MV-4-11 (cell line): ENCODE data around the gene EP400.

Source experiments
- DNase-seq: peaks from one replicate; lab custom pipeline; 2025; lab: John Stamatoyannopoulos, UW

The EP400 gene

DNA sequence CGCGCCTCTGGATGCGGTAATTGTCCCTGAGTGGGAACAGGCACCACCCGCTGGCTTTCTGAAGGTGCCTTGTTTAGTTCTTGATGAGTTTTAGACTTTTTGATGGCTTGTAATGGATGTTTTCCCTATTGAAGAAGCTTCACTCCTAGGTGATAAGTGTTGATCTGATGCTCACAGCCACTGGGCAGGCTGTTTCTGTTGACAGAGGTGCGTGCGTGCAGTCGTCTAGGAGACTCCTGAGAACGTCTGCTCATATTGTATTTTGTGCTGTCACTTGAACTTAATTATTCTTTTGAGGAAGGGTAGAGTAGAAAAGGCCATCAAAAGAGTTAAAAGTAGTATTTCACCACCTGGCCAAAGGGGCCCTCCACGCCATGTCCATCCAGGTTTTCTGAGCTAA is 70.5 kb downstream of the EP400 start:
- DNase-seq = no peak

DNA sequence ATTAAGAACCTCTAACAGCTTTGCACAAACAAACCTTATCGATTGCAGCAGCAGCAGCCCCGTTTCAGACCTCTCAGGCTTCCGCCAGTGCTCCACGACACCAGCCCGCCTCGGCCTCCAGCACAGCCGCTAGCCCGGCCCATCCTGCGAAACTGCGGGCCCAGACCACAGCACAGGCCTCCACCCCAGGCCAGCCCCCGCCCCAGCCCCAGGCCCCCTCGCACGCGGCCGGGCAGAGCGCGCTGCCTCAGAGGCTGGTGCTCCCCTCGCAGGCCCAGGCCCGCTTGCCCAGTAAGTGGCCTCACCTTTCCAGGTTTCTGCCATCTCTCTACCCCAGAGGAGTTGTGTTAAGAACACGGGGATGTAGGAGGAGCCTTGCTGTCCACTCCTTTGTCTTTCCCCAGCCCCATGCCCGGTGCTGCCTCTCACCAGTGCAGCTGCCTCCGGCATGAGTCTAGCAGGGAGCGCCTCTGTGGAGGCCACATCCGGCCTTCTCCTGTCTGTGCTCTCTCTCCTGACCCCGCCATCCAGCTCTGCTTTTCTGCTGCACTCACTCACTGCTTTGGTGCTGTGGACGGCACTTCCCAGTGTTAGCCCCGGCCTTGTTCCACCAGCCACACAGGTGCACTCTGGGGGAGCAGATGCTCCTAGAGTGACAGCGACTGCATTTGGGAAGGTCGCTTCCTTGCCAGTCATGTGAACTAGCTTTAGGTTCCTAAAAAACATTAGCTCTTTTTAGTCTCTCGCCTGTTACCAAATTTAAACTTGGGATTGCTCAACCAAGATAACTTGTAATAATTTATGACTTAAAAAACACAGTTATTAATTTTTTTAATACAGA is 71.5 kb downstream of the EP400 start:
- peak; percentile 5 for DNase-seq

DNA sequence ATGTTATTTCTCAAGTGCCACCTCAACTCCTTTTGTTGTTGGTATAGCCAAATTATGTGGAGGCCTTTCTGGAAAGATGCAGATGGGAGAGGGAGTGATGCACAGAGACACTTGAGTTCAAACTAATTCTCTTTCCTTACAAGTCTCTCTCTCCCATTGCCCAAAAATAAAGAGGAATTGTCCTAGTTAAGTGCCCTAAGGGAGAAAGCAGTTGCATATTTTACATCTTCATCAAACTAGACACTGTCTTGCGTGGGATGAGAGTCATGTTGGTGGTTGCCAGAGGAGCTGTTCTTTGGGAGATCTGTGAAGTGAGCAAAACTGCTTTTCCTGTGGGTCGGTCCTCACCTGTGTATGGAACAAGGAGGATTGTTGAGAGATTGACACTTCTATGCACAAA is 72.2 kb downstream of the EP400 start:
- no peak for DNase-seq

DNA sequence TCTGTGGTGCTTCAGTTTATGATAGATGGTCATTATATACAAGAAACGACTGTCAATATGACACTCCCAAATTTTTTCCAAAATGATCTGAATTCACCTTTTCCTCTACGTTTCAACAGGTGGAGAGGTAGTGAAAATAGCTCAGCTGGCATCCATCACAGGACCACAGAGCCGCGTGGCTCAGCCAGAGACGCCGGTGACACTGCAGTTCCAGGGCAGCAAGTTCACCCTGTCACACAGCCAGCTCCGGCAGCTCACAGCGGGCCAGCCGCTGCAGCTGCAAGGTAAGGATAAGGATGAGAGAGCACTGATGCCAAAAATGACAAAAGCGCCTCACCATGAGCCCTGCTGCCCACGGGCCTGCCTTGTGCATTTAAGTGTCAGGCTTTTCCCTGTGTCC is 73.9 kb downstream of the EP400 start:
- DNase-seq = no peak

DNA sequence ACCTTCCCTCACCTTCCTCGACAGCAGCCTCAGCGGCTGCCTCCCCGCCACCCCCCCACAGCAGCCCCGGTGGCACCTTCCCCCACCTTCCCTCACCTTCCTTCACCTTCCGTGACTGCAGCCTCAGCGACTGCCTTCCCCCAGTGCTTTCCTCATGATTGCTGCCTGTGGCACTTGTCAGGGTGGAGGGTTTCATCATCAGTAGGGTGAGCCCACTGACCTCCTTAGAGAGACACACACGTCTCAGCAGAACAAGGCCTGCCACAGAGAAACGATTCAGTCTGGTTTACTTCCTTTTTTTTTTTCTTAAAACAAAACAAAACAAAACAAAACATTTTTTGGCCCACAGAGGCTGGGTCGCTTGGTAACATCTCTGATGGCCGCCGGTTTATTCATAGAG is 75.0 kb downstream of the EP400 start:
- peak; percentile 87 for DNase-seq

DNA sequence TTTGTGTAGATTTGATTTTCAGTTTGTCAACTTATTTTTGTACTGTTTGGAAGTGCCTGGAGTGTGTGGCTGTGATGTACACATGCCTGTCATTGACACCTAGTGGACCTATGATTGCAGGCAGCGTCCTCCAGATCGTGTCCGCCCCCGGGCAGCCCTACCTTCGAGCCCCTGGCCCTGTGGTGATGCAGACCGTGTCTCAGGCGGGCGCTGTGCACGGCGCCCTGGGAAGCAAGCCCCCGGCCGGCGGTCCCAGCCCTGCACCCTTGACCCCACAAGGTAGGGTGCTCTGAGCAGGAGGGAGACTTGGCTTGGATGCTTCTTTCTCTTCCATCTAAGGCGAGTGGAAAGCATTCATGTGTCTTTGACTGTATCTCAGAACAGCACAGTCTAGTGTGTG is 75.8 kb downstream of the EP400 start:
- no peak for DNase-seq

DNA sequence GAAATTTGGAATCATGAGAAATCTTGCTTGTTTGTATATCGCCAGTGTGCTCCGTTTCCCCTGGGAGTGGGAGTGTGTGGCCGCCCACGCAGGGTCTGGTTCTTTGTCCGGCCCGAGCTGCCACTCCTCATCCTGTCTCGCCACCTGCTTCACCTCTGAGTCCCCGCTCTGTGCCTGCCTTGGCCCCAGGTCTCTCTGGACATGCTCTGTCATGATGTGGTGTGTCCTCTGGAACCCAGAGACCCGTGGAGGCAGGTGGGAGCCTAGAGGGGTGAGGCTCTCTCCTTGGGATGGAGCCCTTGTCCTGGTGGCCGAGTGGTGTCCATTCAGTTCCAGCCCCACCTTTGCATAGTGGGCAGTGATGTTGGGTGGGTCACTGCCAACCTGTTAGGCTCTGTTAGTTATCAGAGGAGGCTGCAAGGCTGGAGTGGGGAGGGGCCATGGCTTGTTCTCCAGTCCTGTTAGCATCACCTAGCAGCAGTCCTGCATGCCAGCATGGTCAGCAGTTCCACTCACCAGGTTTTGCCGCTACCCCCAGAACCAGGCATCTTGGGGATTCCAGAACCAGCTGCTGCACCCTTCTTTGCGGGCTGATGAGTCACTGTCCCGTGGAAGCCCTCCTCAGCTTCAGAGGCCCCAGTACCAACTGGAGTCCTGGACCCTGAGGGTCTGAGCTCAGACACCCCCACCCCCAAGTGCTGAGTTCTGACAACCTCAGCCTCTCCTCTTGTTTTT is 76.5 kb downstream of the EP400 start:
- DNase-seq = no peak

DNA sequence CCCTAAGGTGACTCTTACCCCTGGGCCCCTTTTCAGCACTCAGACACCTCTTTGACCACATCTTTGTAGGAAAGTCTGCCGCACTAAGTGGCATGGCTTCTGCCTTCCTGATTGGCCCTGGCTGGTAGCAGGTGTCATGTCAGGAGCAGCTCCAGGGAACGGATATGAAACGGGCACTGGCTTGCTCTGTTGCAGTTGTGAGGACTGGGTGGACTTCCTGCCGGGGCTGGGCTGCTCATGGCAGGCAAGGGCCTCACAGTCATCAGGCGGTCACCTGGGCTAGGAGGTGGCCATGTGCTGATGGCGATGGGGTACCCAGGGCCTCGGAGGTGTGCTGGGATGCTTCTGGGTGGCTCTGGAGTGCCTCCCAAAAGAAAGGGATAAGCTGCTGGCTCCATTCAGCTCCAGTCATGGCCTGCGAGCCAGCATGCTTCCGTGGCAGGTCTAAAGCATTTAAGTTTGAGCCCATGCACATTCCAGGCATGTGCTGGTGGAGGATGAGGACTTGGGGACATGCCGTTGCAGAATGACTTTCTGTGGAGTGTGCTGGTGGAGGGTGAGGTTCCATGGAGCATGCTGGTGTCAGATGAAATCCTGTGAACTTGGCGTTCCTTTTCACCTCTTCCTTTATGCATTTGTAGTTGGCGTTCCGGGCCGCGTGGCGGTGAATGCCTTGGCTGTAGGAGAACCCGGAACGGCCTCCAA is 77.2 kb downstream of the EP400 start:
- no peak for DNase-seq

DNA sequence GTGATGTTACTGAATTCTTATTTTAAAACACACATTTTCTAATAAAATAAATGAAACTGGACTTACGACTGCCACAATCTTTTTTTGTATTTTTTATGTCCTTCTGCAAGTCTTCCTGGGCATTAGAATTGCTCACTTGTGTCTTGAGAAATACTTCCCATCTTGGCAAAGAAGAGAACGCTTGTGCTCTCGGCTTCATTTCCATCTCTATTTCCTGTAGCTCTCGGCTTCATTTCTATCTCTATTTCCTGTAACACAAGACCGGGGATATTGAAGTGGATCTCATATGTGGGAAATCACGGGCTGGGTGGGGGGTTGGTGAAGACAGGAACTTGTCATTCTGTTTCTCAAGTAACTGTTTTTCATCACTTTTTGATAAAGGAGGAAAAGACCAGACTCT is 77.9 kb downstream of the EP400 start:
- DNase-seq = no peak

DNA sequence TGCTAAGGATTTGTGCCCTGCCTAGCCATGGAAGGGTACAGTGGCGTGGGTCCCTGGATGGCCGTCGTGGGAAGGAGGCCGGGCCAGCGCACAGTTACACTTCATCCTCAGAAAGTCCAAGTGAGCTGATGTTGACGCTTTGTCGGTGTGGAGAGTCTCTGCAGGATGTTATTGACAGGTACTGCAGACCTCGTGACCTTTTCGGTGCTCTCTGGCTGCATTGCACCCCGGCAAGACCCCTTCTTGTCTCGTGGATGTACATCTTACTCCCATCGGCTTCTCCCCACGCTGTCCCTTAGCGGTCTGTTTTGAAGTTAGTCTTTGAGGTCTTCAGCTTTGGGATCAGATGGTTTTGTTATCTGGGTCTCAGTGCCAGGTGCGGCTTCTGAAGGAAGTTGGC is 78.4 kb downstream of the EP400 start:
- DNase-seq = no peak

DNA sequence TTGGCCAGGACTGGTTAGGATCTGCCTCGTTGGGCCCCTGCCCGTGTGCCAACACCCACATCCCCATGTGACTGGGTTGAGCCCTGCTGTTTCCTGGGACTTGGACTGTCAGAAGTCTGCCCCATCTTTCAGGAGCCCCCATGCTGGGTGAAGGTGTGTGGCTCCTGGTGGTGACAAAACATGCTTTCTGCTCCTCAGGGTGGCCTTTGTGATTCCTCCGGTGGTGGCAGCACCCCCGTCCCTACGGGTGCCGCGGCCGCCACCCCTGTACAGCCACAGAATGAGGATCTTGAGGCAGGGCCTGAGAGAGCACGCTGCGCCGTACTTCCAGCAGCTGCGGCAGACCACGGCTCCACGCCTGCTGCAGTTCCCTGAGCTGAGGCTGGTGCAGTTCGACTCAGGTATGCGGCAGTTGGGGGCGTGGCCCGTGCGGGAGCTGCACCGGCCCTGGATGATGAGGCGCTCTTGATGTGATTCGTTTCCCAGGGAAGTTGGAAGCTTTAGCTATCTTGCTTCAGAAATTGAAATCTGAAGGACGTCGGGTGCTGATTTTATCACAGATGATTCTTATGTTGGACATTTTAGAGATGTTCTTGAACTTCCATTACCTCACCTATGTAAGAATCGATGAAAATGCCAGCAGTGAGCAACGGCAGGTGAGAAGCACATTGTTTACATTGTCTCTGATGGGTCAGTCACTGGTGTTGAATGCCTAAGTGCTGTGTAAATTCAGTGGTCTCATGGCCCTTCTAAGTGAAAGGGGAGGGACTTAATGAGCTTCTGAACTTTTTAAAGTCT is 80.0 kb downstream of the EP400 start:
- no peak for DNase-seq

DNA sequence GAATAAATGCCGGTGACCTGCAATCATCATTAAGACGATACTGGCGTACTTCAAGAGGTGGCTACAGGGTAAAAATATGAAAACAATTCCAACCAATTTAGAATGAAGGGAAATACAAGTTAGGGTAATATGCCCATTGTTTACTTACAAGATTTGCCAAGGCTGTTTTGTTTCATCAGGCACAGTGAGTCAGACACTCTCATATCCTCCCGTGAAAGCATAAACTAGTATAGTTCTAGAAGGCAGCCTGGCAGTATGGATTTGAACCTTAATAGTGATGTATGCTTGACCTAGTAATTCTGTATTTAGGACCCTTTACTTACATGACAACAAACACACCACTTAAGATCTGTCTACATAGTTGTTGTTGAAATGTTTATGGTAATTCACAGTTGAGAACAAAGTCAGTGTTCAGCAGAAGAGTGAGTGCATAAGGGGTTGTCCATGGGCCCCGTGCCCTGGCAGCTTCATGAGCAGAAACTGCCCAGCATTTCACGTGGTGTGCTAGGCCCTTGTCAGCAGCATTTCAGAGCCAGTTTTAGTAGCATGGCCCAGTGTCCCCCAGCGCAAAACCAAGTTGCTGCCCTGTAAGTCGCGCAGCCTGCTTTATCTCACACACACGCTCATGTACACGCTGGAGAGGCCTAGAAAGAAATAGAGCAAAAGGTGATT is 80.8 kb downstream of the EP400 start:
- no peak for DNase-seq

DNA sequence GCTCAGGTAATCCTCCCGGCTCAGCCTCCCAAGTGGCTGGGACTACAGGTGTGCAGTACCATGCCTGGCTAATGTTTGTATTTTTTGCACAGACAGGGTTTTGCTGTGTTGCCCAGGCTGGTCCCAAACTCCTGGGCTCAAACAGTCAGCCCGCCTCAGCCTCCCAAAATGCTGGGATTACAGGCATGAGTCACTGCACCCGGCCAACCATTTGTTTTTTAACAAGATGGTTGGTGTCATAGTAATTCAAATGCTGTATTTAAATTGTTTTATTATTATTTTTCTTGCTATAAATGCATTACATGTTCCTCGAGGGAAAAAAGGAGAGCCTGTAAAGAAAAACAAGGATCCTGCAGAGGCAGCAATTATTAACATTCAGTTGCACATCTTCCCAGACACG is 83.9 kb downstream of the EP400 start:
- DNase-seq = no peak

DNA sequence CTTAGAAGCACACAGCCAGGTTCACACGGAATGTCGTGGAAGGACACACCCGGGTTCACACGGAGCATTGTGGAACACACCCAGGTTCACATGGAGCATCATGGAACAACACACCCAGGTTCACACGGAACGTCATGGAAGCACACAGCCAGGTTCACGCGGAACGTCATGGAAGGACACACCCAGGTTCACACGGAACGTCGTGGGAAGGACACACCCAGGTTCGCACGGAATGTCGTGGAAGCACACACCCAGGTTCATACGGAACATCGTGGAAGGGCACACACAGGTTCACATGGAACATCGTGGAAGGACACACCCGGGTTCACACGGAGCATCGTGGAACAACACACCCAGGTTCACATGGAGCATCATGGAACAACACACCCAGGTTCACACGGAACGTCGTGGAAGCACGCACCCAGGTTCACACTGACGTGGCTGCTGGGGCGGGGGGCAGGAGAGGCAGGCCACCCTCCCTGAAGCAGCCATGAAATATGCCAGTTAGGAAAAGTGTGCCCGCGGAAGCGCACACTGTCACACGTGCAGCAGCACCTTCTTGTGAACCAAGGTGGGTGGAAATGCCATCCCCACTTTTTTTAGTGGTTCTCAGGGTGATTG is 86.4 kb downstream of the EP400 start:
- no peak for DNase-seq

DNA sequence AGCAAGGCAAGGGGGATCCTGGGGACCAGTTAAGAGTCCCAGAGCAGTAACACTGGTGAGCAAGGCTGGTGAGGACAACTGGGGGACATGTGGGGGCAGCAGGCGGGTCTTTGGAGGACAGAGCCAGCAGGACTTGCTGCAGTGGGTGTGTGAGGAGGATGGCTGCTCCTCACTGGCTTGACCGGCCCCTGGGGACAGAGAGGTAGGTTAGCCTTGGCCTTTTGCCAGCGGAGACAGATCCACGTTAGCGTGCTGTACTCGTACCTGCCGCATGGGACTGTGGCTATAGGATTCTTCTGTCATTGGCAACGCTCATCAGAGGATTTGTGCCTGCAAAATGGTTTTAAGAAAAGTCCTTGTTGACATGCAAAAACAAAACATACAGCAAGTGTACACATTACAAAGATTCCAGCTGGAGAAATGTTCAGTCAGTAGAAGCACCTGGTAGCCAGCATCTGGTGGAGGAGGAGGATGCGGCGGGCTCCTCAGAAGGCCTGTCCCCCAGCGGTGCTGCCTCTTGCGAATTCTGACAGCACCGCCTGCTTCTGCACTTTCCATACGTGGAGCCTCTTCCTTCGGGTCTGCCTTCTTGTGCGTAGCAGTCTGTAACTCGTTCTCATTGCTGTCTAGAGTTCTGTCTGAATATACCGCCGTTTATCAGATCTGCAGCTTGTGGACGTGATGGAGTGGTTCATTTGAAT is 91.3 kb downstream of the EP400 start:
- no peak for DNase-seq

DNA sequence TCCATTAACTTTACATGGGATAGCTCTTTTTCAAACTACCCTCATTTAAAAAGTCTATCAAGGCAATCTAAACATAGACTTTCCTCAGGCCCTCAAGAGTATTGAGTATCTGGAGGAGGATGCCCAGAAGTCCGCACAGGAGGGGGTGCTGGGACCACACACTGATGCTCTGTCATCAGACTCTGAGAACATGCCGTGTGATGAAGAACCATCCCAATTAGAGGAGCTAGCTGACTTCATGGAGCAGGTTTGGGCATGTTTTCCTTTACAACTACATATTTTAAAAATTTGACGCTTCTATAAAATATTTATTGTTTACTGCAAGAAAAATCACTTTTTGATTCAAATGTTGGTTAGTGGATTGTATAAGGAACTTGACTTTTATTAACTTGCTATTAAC is 93.5 kb downstream of the EP400 start:
- DNase-seq = no peak

DNA sequence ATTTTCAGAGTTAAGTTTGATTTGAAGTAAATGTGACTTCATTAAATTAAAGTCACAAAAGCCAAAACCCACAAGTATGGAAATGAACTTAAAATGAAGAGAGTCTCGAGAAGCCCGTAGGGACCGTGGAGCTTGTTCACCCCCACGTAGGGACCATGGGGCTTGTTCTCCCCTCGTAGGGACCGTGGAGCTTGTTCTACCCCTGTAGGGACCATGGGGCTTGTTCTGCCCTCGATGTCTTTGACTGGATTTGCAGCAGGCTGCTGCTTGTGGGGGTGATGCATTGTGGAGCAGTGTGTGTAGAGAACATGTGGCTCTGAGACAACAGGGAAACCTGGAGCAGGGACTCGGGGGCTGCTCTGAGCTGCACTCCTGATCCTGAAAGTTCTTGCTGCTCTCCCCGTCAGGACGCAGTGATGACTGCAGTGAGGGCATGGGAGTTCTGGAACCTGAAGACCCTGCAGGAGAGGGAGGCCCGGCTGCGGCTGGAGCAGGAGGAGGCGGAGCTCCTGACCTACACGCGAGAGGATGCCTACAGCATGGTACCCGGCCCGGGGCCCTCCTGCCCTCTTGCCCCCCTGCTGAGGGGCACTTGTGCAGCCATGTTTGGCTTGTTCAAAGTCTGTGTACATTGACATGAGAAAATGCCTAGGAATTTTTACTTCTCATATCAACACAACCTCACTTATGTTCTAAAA is 94.2 kb downstream of the EP400 start:
- DNase-seq = no peak

DNA sequence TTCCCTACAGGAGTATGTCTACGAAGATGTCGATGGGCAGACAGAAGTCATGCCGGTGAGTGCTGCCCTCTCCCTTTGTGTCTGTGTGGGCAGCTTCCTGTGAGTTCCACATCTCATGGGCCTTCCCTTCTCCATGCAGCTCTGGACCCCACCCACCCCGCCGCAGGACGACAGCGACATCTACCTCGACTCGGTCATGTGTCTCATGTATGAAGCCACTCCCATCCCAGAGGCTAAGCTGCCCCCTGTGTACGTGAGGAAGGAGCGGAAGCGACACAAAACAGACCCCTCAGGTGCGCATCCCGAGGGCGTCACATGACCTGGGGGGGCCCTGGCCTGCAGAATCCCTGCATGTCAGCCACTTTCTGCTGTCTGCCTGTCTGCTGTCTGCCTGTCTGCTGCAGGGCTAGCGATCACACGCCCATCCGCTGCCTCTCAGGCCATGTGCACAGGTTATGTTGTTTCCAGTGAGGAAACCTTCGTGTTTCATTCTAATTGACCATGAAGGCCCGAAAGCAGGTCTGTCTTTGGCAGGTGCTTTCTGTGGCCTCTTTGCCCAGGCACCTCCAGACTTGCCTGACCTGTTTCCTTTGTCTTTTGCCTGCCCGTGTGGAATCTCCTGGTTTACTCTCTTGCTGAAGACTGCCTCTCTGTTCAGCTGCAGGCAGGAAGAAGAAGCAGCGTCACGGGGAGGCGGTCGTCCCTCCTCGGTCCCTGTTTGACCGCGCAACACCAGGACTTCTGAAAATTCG is 95.1 kb downstream of the EP400 start:
- DNase-seq = no peak

DNA sequence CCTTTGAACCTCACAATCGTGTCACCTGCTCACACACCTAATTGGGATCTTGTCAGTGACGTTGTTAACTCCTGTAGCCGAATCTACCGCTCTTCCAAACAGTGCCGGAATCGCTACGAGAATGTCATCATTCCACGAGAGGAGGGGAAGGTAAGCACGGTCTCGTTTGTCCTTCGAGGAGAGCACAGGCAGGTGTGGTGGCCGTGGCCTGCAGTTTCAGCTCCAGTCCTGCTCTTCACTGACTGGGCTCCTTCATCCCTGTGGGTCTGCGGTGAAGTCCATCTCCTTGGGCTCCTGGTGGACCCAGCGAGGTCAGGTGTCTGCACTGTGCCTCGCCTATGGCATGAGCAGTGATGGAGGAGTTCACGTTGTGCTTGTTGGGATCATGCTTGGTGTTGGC is 96.0 kb downstream of the EP400 start:
- no peak for DNase-seq
